Calu3 (cell line): ENCODE results near the gene UBAC1. TPM values are rescaled to one million over a fixed set of nuclear protein-coding genes. Genes with fewer than 3 reads are reported as not detected.

Source experiments
- BruUV-seq: library from RNA; stranded (reverse); fragments of 400-500 nt; replicated peaks from 2 replicates; lab custom pipeline; 2021; lab: Mats Ljungman, UMichigan
- CTCF ChIA-PET: fragments of 300-600 bp; sonication (Branson Sonifier 250); formaldehyde crosslinking; loops from one replicate; lab custom pipeline; 2022; ENCODE audit warnings: antibody characterized with exemption; lab: Charles Lee
- DNase-seq: peaks from one replicate; pipeline ENCODE4 v3.0.0; 2022
- H3K27ac Mint-ChIP-seq: one replicate; pipeline ENCODE4 v1.8.0; 2022; ENCODE audit warnings: mixed read lengths; ENCODE audit not compliant: unreplicated experiment
- H3K27me3 Mint-ChIP-seq: one replicate; pipeline ENCODE4 v1.8.0; 2022; ENCODE audit warnings: mixed read lengths; ENCODE audit not compliant: unreplicated experiment
- H3K36me3 Mint-ChIP-seq: one replicate; pipeline ENCODE4 v1.8.0; 2022; ENCODE audit warnings: mild to moderate bottlenecking, moderate library complexity, mixed read lengths; ENCODE audit not compliant: insufficient read depth, unreplicated experiment
- H3K4me1 Mint-ChIP-seq: one replicate; pipeline ENCODE4 v1.8.0; 2022; ENCODE audit warnings: mild to moderate bottlenecking, low read depth, mixed read lengths; ENCODE audit not compliant: unreplicated experiment
- H3K4me3 Mint-ChIP-seq: one replicate; pipeline ENCODE4 v1.8.0; 2022; ENCODE audit warnings: mild to moderate bottlenecking, low read depth, moderate library complexity, mixed read lengths; ENCODE audit not compliant: unreplicated experiment
- H3K9me3 Mint-ChIP-seq: one replicate; pipeline ENCODE4 v1.8.0; 2022; ENCODE audit warnings: low read depth, mixed read lengths; ENCODE audit not compliant: unreplicated experiment
- CTCF ChIP-seq: fragments of 200-600 bp; IDR thresholded peaks from one replicate; pipeline ENCODE4 v1.8.0; 2022; ENCODE audit warnings: antibody characterized with exemption; ENCODE audit not compliant: unreplicated experiment
- intact Hi-C: fragments of 100-400 bp; cut with micrococcal nuclease; formaldehyde crosslinking; loops from one replicate; pipeline ENCODE4 v1.10.0; 2022; ENCODE audit not compliant: unreplicated experiment
- total RNA-seq: library from RNA; stranded (reverse); gene quantifications from 2 replicates; pipeline ENCODE4 v1.2.3, GENCODE V29; 2022

Gene UBAC1
- total RNA-seq, 1 experiment from 2014 or later: 19.5 TPM

- Mint-ChIP-seq H3K4me1 (no peaks in the 10 kb centered on the region), H3K36me3 (no peaks in the 10 kb centered on the region), H3K9me3 (no peaks in the 10 kb centered on the region), H3K27me3 (peaks cover 50% of the 10 kb centered on the region), H3K4me3 (no peak overlapping the region), H3K27ac (no peak overlapping the region)
- DNase-seq: no peak
- TF ChIP-seq CTCF: no peak
- intact Hi-C loops: no loop called here
- CTCF ChIA-PET: no interaction called here
- BruUV-seq: no TSS peak
These were observed 17.7 kb upstream of the UBAC1 start for GRCh38 chr9:135978642-135979546.

GRCh38 chr9:135976944-135977343 lies 15.8 kb upstream of the UBAC1 start:
- TF ChIP-seq CTCF: no peak
- BruUV-seq: no TSS peak
- intact Hi-C loops: no loop called here
- H3K9me3 Mint-ChIP-seq: no peaks in the 10 kb centered on the region
- H3K36me3 Mint-ChIP-seq: no peaks in the 10 kb centered on the region
- no peak overlapping the region for H3K27ac Mint-ChIP-seq
- CTCF ChIA-PET: no interaction called here
- H3K4me1 Mint-ChIP-seq: no peaks in the 10 kb centered on the region
- no peak overlapping the region for H3K4me3 Mint-ChIP-seq
- DNase-seq: no peak
- peaks cover 42% of the 10 kb centered on the region for H3K27me3 Mint-ChIP-seq

GRCh38 chr9:135976531-135976930 lies 15.4 kb upstream of the UBAC1 start:
- no peak for DNase-seq
- Mint-ChIP-seq H3K27ac (no peak overlapping the region), H3K9me3 (no peaks in the 10 kb centered on the region), H3K4me3 (no peak overlapping the region), H3K36me3 (no peaks in the 10 kb centered on the region), H3K27me3 (peaks cover 40% of the 10 kb centered on the region), H3K4me1 (no peaks in the 10 kb centered on the region)
- CTCF ChIA-PET: no interaction called here
- no TSS peak for BruUV-seq
- no peak for TF ChIP-seq CTCF
- intact Hi-C loops: no loop called here

GRCh38 chr9:135975834-135976233 lies 14.7 kb upstream of the UBAC1 start:
- TF ChIP-seq CTCF: no peak
- BruUV-seq: no TSS peak
- intact Hi-C loops: no loop called here
- Mint-ChIP-seq H3K27ac (no peak overlapping the region), H3K4me3 (no peak overlapping the region), H3K9me3 (no peaks in the 10 kb centered on the region), H3K27me3 (peaks cover 43% of the 10 kb centered on the region), H3K36me3 (no peaks in the 10 kb centered on the region), H3K4me1 (no peaks in the 10 kb centered on the region)
- no peak for DNase-seq
- CTCF ChIA-PET: interaction anchor here (0.7 kb wide), 1 partner anchor 154 kb away, joined by 3 read pairs; no protein-coding TSS in a partner anchor
